Urinary bladder (tissue), 4 donors: ENCODE results near the gene CADM2. TPM values are rescaled to one million over a fixed set of nuclear protein-coding genes. Genes with fewer than 3 reads are reported as not detected.
"Not testable (repeated sequence)": the region's sequence is repeated elsewhere in the genome, so short reads cannot be mapped to it uniquely, and the experiment has no call there.

ENCODE experiments used
- DNase-seq: peaks from one replicate; pipeline ENCODE4 v3.0.0-alpha.2; 2015; ENCODE audit errors: extremely low spot score
- H3K27ac ChIP-seq: one replicate; pipeline ENCODE4 v1.5.1; 2013; ENCODE audit warnings: low read depth, mild to moderate bottlenecking, moderate library complexity
- H3K36me3 ChIP-seq: one replicate; pipeline ENCODE4 v1.6.1; 2013; ENCODE audit warnings: mild to moderate bottlenecking, moderate library complexity; ENCODE audit not compliant: insufficient read depth
- H3K4me1 ChIP-seq: one replicate; pipeline ENCODE4 v1.6.1; 2013; ENCODE audit warnings: mild to moderate bottlenecking, moderate library complexity; ENCODE audit not compliant: insufficient read depth
- H3K4me3 ChIP-seq: one replicate; pipeline ENCODE4 v1.5.1; 2013; ENCODE audit warnings: low read depth, low read length
- WGBS: extraction: QIAGEN DNeasy Blood & Tissue Kit; methylation state at CpG from one replicate; pipeline ENCODE4 v1.1.7; 2013; 5-methylcytosine and 5-hydroxymethylcytosine counted together
- polyA plus RNA-seq: library from polyadenylated mRNA; stranded (reverse); fragments of 200-250 nt; gene quantifications from one replicate; pipeline ENCODE4 v1.2.3, GENCODE V29; 2013
- total RNA-seq: library from RNA; depleted of rRNA; stranded (reverse); fragments of >200 nt; gene quantifications from one replicate; pipeline ENCODE4 v1.2.3, GENCODE V29; 2014
- donor health status: healthy with polysubstance abuse.
- donor health status: healthy.

CADM2 gene
- total and polyA plus RNA-seq, 2 donors = 2.7 to 4.6 TPM

GRCh38 chr3:85475346-85475745 is 516.6 kb downstream of the CADM2 start:
- no peak for DNase-seq
- no peaks in the 10 kb centered on the region for H3K36me3 ChIP-seq
- 78% methylated on average over 2 of the region's 2 CpGs for WGBS
- no peak overlapping the region for H3K4me3 ChIP-seq
- no peaks in the 10 kb centered on the region for H3K4me1 ChIP-seq
- no peak overlapping the region for H3K27ac ChIP-seq

GRCh38 chr3:85476891-85477495 is 518.2 kb downstream of the CADM2 start:
- Histone ChIP-seq H3K4me3 (no peak overlapping the region), H3K36me3 (no peaks in the 10 kb centered on the region), H3K27ac (no peak overlapping the region), H3K4me1 (no peaks in the 10 kb centered on the region)
- no peak for DNase-seq
- WGBS = 37% methylated on average over 3 of the region's 3 CpGs

- Histone ChIP-seq H3K4me1 (no peaks in the 10 kb centered on the region), H3K36me3 (no peaks in the 10 kb centered on the region), H3K27ac (no peak overlapping the region), H3K4me3 (no peak overlapping the region)
- WGBS = 78% methylated on average over 5 of the region's 5 CpGs
- no peak for DNase-seq
Observed at GRCh38 chr3:85481411-85482212, 522.8 kb downstream of the CADM2 start.

DNA sequence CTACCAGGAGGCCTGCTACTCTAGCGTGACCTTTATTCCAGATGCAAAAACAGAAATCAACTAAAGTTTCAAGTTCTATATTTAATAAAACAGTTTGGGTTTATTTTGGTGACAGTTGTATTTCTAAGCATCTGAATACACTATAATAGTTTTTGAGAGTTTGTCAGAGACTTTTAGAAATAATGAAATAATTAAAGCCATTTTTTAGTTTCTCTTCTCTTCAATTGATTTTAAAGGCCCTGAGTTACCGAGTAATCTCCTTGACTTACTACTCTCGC is 523.4 kb downstream of the CADM2 start:
- Histone ChIP-seq H3K27ac (no peak overlapping the region), H3K4me3 (no peak overlapping the region), H3K36me3 (no peaks in the 10 kb centered on the region), H3K4me1 (no peaks in the 10 kb centered on the region)
- DNase-seq = no peak
- WGBS = 86% methylated on average over 3 of the region's 3 CpGs

GRCh38 chr3:85483986-85484385 is 525.2 kb downstream of the CADM2 start:
- Histone ChIP-seq H3K27ac (no peak overlapping the region), H3K4me1 (no peaks in the 10 kb centered on the region), H3K4me3 (no peak overlapping the region), H3K36me3 (no peaks in the 10 kb centered on the region)
- 74% methylated on average over 1 of the region's 1 CpG for WGBS
- no peak for DNase-seq

- Histone ChIP-seq H3K36me3 (no peaks in the 10 kb centered on the region), H3K4me3 (no peak overlapping the region), H3K4me1 (no peaks in the 10 kb centered on the region), H3K27ac (no peak overlapping the region)
- WGBS = 85% methylated on average over 9 of the region's 9 CpGs
- no peak for DNase-seq
Observed at GRCh38 chr3:85487375-85487774, 528.6 kb downstream of the CADM2 start.

GRCh38 chr3:85495602-85496001 is 536.8 kb downstream of the CADM2 start:
- WGBS = 79% methylated on average over 5 of the region's 5 CpGs
- no peaks in the 10 kb centered on the region for H3K4me1 ChIP-seq
- no peaks in the 10 kb centered on the region for H3K36me3 ChIP-seq
- H3K27ac ChIP-seq = no peak overlapping the region
- H3K4me3 ChIP-seq = no peak overlapping the region
- DNase-seq = no peak

GRCh38 chr3:85498177-85498576 is 539.4 kb downstream of the CADM2 start:
- WGBS = 94% methylated on average over 4 of the region's 4 CpGs
- Histone ChIP-seq H3K4me1 (no peaks in the 10 kb centered on the region), H3K27ac (no peak overlapping the region), H3K4me3 (no peak overlapping the region), H3K36me3 (no peaks in the 10 kb centered on the region)
- DNase-seq = no peak

DNA sequence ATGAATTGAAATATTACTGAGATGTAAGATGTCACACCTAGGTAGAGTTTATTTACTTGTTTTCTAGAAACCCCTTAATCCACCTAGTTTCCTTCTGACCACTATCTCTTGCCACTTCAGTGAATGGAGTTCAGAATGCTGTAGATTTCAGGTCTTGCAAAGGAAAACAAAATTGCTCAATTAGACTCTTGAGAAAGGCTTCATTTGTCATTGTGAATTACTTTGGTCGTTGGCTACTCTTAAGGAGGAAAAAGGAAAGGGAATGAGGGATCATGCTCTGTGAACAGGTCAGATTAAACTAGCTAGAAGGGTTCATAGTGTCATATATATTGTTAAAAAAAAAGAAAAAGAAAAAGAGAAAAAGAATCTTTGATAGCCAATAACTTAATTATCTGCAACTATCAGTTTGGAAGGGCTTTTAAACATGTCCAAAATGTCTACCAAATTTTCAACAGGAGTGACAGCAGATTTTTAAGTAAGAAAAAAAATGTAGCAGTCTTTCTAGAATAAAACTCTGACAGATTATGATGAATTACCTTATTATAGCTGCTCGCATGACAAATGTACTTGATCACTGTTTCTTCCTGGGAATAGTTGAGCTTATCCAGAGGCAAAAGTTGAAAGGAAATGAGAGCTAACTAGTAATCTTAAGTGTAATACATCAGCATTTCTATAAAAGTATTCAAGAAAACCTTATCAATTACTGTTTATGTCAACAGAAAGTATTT is 543.5 kb downstream of the CADM2 start:
- Histone ChIP-seq H3K4me3 (no peak overlapping the region), H3K36me3 (no peaks in the 10 kb centered on the region), H3K4me1 (no peaks in the 10 kb centered on the region), H3K27ac (no peak overlapping the region)
- no peak for DNase-seq
- WGBS = 47% methylated on average over 2 of the region's 2 CpGs

- H3K4me1 ChIP-seq, H3K4me3 ChIP-seq, H3K27ac ChIP-seq, H3K36me3 ChIP-seq, DNase-seq: not testable (repeated sequence)
- 89% methylated on average over 31 of the region's 33 CpGs for WGBS
Observed at GRCh38 chr3:85504129-85504784, 545.5 kb downstream of the CADM2 start.

- H3K36me3 ChIP-seq, H3K27ac ChIP-seq, DNase-seq, H3K4me3 ChIP-seq, H3K4me1 ChIP-seq: not testable (repeated sequence)
- 87% methylated on average over 41 of the region's 41 CpGs for WGBS
Observed at GRCh38 chr3:85504785-85505511, 546.2 kb downstream of the CADM2 start.

- WGBS = 92% methylated on average over 5 of the region's 5 CpGs
- not testable (repeated sequence) for H3K4me1 ChIP-seq, H3K4me3 ChIP-seq, H3K27ac ChIP-seq, H3K36me3 ChIP-seq, DNase-seq
Observed at GRCh38 chr3:85507052-85507451, 548.3 kb downstream of the CADM2 start.

DNA sequence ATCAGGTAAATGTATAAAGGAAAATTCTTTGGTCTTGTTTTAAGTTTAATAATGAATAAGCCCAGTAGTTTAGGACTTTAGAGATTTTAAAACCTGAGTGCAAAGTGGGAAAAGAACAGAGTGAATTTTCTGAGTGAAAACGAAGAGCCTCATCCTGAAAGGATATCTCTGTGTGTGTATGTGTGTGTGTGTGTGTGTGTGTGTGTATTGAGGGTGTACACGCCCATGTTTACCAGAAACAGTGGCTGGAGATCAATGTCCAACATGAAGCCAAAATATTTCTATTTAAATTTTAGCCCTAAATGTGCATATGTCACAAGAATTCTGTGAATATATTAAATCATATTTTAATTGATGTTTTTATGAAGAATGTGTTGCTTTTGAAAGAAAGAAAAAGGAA is 549.9 kb downstream of the CADM2 start:
- DNase-seq = no peak
- H3K4me1 ChIP-seq = no peaks in the 10 kb centered on the region
- WGBS = 64% methylated on average over 2 of the region's 2 CpGs
- H3K4me3 ChIP-seq = no peak overlapping the region
- no peaks in the 10 kb centered on the region for H3K36me3 ChIP-seq
- no peak overlapping the region for H3K27ac ChIP-seq
